Colonic mucosa (tissue), 4 donors: ENCODE results near the gene CACYBP. TPM values are rescaled to one million over a fixed set of nuclear protein-coding genes. Genes with fewer than 3 reads are reported as not detected.

ENCODE experiments used
- DNase-seq: peaks from one replicate; pipeline ENCODE4 v3.0.0-alpha.2; 2020
- H3K27ac ChIP-seq: fragments of 200-600 bp; one replicate; pipeline ENCODE4 v1.8.0; 2021
- H3K27me3 ChIP-seq: fragments of 200-600 bp; one replicate; pipeline ENCODE4 v1.8.0; 2021
- H3K36me3 ChIP-seq: fragments of 200-600 bp; one replicate; pipeline ENCODE4 v1.8.0; 2021
- H3K4me1 ChIP-seq: fragments of 200-600 bp; one replicate; pipeline ENCODE4 v1.8.0; 2021; ENCODE audit warnings: mild to moderate bottlenecking
- H3K4me3 ChIP-seq: fragments of 200-600 bp; one replicate; pipeline ENCODE4 v1.8.0; 2021
- H3K9ac ChIP-seq, 2 donors: one replicate each; pipeline ENCODE4 v1.7.0; 2013; ENCODE audit warnings: control low read depth in 2 of 2, low read depth in 2 of 2, low read length in 2 of 2
- H3K9me3 ChIP-seq: fragments of 200-600 bp; one replicate; pipeline ENCODE4 v1.8.0; 2021
- intact Hi-C: fragments of 100-400 bp; cut with DNase I; formaldehyde crosslinking; loops from one replicate; pipeline ENCODE4 v1.14.1; 2022
- total RNA-seq, 2 donors: library from RNA; stranded (reverse); fragmentation: NEBNext Ultra II Directional in 1 of 2; extraction: Animal tissue kit (Norgen Biotek cat#: 25700) in 1 of 2; gene quantifications; one replicate each; pipeline ENCODE4 v1.2.1, GENCODE V29; 2021
- TF ChIP-seq, protein P1 (sequence below): fragments of 200-600 bp; IDR thresholded peaks from one replicate; pipeline ENCODE4 v1.8.0; 2022; ENCODE audit warnings: antibody characterized with exemption, mild to moderate bottlenecking
- donor health status: healthy.
- donor health status: DM: no; HTN: no; CAD: no.
- donor health status: DM: no; HTN: no; CAD: no.

The CACYBP gene
- total RNA-seq, 2 donors from 2014 or later = 66.9 to 182 TPM

DNA sequence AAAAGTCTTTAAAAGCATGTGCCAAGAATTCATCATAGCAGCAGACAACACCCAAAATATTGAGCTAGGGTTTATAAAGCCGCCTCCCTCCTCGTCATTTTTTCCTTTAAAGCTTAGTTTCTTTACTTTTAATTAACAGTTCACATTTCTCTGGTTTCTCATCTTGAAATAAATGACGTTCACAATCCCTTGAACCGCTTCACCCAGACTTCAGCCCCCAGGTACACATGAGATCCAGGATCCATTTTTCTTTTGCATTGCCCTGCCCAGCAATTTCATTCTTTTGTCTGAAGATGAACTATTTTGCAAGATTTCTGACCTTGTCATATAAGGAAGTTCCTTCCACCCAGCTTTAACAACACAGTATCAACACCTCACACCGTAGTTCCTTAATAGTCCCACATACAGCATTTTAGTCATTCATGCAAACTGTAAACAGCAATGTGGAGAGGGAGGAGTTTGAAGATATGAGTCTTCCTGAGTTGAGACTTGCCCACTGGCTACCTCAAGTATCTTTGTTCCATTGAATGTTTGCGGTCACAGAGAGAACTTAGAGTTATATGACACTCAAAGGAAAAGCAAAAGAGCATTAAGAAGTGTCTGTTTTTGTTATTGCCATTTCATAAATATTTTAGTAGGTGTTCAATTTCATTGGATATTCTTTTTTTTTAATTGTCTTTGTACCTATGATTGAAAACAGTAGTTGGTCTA is 35.3 kb upstream of the CACYBP start:
- TF ChIP-seq, protein P1, sequence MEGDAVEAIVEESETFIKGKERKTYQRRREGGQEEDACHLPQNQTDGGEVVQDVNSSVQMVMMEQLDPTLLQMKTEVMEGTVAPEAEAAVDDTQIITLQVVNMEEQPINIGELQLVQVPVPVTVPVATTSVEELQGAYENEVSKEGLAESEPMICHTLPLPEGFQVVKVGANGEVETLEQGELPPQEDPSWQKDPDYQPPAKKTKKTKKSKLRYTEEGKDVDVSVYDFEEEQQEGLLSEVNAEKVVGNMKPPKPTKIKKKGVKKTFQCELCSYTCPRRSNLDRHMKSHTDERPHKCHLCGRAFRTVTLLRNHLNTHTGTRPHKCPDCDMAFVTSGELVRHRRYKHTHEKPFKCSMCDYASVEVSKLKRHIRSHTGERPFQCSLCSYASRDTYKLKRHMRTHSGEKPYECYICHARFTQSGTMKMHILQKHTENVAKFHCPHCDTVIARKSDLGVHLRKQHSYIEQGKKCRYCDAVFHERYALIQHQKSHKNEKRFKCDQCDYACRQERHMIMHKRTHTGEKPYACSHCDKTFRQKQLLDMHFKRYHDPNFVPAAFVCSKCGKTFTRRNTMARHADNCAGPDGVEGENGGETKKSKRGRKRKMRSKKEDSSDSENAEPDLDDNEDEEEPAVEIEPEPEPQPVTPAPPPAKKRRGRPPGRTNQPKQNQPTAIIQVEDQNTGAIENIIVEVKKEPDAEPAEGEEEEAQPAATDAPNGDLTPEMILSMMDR = no peak
- Histone ChIP-seq H3K9me3 (no peaks in the 10 kb centered on the region), H3K27ac (peak overlapping the region; percentile 62), H3K36me3 (no peaks in the 10 kb centered on the region), H3K27me3 (no peaks in the 10 kb centered on the region), H3K4me3 (no peak overlapping the region), H3K9ac (peak overlapping the region in 1 of 2 donors; percentile 27), H3K4me1 (peaks cover 17% of the 10 kb centered on the region)
- intact Hi-C loops = no loop called here
- DNase-seq = peak; percentile 33

DNA sequence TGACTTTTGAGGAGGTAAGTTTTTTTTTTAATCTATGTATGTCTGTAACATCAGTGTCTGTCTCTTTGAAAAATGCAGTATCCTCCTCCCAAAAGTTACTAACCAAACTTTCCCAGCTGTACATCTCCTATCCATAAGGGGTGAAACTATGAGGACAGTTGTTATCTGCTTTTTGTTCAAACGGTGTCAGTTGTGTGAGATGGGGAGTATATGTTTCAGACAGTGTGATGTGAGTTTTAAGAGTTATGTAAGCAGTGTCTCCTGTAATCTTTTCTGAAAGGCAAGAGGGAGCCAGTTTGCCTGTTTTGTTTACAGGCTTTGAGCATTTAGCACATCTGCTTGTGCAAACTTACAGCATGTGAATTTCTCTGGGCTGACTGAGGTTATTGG is 34.8 kb upstream of the CACYBP start:
- TF ChIP-seq, protein P1 = no peak
- Histone ChIP-seq H3K27ac (peak overlapping the region; percentile 62), H3K36me3 (no peaks in the 10 kb centered on the region), H3K9ac (peak overlapping the region; percentile 5 to 47), H3K4me1 (peaks cover 17% of the 10 kb centered on the region), H3K27me3 (no peaks in the 10 kb centered on the region), H3K9me3 (no peaks in the 10 kb centered on the region), H3K4me3 (no peak overlapping the region)
- intact Hi-C loops = no loop called here
- peak; percentile 35 for DNase-seq

DNA sequence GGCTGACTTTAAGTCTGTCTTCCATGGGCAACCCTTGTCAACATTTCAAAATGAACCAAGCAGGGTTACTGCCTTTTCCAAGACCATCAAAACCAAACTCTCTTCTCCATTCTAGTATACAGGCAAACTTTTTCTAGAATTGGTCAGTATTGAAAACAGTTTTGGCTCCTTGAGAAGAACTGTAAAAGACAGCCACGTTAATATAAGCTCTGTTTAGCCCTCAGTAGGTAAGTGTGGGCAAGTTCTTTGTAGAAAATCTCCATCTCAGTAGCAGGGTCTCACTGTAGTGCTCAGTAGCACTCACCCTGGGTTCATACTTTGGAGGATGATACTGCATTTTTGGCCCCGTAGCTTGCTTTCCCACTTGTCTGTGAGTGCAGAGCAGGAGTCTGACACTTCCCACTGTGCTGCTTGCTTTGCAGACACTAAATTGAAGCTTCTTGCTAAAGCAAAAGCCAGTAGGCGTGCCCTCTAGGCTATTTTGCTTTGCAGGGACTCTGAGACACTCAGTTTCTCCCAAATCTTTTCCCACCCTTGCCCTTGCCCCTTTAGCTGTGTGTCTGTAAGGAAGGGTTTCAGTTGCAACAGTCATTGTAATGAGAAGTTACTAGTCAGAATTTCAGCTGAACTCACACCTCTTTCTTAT is 34.3 kb upstream of the CACYBP start:
- no peaks in the 10 kb centered on the region for H3K36me3 ChIP-seq
- H3K9ac ChIP-seq = peak overlapping the region; percentile 5 to 47
- H3K27me3 ChIP-seq = no peaks in the 10 kb centered on the region
- DNase-seq = peak; percentile 62
- TF ChIP-seq, protein P1 = no peak
- intact Hi-C loops = no loop called here
- no peak overlapping the region for H3K4me3 ChIP-seq
- H3K9me3 ChIP-seq = no peaks in the 10 kb centered on the region
- peaks cover 17% of the 10 kb centered on the region for H3K4me1 ChIP-seq
- peak overlapping the region; percentile 62 for H3K27ac ChIP-seq

DNA sequence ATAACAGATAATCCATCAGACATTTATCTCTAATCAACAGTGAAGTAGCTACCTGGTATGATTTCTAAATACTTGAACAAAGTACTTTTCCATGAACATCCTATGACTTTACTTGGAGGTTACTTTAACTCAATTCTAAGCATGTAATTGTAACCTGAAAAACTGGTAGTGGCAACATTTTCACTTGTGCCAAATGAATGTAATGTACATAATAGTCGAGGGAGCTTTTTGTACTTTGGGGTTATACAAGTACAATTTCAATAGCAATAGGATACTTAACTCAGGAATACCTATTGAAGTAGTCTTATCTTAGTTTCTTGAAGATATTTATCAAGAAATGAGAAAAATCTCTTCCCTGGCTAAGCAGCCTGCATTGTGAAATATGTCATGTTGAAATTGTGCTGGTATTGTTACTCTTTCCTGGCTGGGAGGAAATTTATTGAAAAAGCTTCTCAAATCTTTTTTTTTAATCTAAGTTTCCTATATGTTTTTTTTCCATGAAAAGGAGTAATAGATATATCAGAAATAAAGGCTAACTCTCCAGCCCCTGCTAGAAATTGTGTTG is 33.7 kb upstream of the CACYBP start:
- H3K9me3 ChIP-seq = no peaks in the 10 kb centered on the region
- peak overlapping the region; percentile 62 for H3K27ac ChIP-seq
- H3K4me1 ChIP-seq = peaks cover 17% of the 10 kb centered on the region
- TF ChIP-seq, protein P1 = no peak
- H3K36me3 ChIP-seq = no peaks in the 10 kb centered on the region
- intact Hi-C loops = no loop called here
- no peak for DNase-seq
- H3K4me3 ChIP-seq = no peak overlapping the region
- H3K27me3 ChIP-seq = no peaks in the 10 kb centered on the region
- peak overlapping the region; percentile 5 to 47 for H3K9ac ChIP-seq

DNA sequence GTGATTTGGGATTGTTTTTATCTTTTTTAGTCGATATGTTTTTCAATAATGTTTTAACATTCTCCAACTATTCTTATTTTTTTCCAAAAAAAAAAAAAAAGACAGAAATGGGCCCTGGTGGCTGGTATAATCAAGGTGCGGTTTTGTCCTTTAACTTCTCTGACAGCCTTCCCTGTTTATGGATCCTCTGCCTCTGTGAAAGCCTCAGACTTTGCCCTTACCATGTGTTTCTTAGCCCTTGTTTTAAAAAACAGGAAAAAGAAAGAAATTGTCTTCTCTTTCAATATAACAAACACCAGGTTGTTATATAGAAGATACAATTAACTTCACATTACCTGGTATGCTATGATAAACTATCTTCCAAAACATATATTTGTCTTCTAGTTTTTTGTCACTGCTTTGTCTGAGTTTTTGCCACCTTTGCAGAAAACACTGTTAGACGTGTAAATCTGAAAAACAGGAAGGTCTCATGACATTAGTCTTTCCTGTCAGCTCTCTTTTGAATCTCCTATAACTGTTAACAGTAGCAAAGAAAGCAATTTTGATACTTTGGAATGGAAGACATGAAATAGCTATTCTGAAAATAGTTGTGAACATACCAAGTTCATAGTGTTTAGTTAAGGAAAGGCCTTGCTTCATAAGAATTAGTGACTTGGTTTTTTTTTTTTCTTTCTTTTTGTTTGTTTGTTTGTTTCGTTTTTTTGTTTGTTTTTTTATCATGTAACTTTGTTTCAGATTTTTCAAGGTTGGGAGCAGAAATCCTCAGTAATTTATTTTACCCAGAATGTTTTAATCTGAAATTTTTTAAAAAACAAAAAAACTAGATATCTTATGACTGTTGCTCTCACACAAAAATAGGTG is 31.7 kb upstream of the CACYBP start:
- H3K9ac ChIP-seq = peak overlapping the region in 1 of 2 donors; percentile 21
- no peaks in the 10 kb centered on the region for H3K36me3 ChIP-seq
- H3K9me3 ChIP-seq = no peaks in the 10 kb centered on the region
- H3K27me3 ChIP-seq = no peaks in the 10 kb centered on the region
- DNase-seq = no peak
- intact Hi-C loops = no loop called here
- TF ChIP-seq, protein P1 = no peak
- H3K4me1 ChIP-seq = peaks cover 17% of the 10 kb centered on the region
- H3K27ac ChIP-seq = peak overlapping the region; percentile 62
- H3K4me3 ChIP-seq = no peak overlapping the region
